Activated T-cell treated with anti-CD3 and anti-CD28 coated beads for 24 hours (primary cell): Measurements from ENCODE around the gene SPDYE17.
"Not testable (repeated sequence)": the region's sequence is repeated elsewhere in the genome, so short reads cannot be mapped to it uniquely, and the experiment has no call there.

Experiments used
- DNase-seq: peaks from one replicate; pipeline ENCODE4 v3.0.0-alpha.2; 2020; ENCODE audit warnings: low read depth

SPDYE17 gene, protein sequence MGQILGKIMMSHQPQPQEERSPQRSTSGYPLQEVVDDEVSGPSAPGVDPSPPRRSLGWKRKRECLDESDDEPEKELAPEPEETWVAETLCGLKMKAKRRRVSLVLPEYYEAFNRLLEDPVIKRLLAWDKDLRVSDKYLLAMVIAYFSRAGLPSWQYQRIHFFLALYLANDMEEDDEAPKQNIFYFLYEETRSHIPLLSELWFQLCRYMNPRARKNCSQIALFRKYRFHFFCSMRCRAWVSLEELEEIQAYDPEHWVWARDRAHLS

DNA sequence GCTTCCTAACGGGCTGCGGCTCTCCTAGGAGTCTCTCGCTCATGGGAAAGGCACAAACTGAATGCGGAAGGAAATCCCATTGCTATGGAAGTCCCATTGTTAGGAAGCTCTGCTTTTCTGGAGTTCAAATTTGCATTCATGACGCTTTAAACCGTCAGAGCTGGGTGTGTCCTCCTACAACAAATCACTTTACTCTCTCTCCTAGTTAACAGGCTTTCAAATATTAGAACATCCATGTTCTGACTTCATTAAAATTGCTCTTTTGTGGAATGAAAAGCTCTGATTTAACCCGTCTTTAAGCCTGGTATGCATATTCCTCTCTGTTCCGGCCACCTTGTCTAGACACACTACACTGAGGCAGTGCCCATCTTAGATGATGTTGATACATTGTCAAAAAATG is at the start of gene SPDYE17:
TSS of gene SPDYE17 (minus strand) at position 101 of the 400 bp plus-strand sequence. CDS start 1,791 bp downstream, outside the sequence.
- not testable (repeated sequence) for DNase-seq

DNA sequence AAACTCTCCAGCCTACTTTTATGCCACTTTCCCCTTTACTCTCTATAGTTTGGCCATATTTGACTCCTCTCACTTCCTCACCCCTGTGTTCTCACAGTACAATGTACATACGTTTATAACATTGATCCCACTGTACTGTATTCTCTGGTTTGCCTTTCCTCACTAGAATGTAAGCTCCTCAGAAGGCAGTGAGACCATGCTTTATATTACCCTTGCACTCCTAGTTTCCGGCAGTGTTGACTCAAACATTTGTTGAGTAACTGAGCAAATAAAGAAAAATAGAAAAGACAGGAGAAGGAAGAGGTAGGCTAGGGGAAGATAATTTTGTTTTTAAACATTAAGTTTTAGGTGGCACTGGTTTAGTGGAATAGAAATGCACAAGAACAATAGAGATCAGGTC is 48.1 kb upstream of the SPDYE17 start:
- DNase-seq = not testable (repeated sequence)

DNA sequence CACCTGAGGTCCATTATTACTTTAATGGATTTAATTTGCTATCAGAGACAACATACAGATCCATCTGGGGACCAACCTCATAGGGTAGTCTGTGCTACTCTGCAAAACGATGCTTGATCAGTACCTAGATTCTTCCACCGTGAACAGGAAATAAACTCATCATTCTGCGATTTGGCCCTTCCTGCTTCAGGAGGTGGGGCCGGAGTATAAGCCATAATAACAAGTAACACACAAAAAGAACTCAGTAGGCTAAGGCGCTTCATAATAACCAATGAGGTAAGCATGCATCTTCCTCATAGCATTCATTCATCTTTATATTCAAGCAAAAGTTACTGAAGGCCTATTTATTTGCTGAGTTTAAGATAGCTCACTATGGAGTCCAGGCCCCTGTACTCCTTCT is 47.5 kb upstream of the SPDYE17 start:
- DNase-seq = not testable (repeated sequence)

DNA sequence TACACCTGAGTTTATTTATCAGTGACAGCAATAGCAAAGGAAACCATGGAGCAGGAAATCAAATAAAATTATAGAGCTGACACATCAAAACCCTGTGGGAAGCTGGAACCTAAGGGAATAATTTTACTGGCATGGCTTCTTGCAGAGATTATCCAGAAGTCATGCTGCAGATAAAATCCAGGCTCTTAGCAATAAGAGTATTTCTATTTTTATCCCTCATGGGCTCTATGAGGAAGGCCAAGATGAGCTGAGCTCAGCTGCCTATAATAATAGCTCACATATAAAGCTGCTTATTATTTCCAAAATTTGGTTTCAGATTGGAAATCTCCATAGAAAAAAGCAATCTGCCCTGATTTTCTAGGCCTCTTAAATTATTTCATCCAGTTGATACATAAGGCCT is 47.0 kb upstream of the SPDYE17 start:
- DNase-seq = not testable (repeated sequence)

DNA sequence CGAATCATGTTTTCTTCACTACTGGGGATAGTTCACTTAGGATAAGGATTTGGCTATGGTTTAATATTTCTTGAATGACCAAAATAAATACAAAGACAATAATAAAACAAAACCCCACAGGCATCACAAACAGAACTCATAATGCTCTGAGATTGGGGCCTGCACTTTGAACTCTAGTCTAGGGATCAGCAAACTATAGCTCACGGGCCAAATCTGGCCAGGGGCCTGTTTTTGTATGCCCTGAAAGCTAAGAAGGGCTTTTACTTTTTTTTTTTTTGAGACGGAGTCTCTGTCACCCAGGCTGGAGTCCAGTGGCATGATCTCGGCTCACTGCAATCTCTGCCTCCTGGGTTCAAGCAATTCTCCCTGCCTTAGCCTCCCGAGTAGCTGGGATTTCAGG is 44.9 kb upstream of the SPDYE17 start:
- not testable (repeated sequence) for DNase-seq

DNA sequence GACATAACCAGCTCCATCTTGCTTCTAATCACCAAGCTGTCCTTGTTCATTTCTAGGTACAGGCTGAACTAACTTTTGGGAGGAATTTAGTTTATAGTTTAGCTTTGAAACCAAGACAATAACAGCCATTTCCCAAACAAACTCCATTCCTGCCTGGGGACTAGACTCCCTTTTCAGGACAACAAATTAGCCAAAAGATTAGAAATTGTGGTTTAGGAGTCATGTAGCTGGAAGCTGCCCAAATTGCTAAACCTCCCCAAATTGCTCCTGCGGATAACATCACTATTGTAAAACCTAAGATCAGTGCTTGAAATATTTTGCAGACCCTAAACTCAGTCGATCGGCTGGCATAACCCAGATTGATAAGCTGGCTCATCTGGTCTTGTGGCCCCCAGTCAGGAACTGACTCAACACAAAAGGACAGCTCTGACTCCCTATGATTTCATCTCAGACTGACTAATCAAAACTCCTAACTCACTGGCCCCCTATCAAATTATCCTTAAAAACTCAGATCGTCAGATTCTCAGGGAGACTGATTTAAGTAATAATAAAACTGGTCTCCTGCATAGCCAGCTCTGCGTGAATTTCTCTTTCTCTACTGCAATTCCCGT is 42.7 kb upstream of the SPDYE17 start:
- DNase-seq = not testable (repeated sequence)

DNA sequence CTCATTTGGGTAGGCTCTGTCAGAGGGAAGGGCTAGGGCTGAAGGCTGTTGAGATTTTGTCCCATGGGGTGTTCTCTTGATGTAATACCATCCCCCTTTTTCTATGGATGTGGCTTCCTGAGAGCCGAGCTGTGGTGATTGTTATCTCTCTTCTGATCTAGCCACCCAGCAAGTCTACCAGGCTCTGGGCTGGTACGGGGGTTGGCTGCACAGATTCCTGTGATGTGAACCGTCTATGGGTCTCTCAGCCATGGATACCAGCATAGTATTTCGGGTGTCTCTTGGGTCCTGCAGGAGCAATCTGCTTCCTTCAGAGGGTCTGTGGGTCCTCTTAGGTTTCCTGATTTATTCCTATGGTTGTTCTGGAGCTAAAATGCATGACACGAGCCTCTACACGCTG is 38.9 kb upstream of the SPDYE17 start:
- DNase-seq = not testable (repeated sequence)

DNA sequence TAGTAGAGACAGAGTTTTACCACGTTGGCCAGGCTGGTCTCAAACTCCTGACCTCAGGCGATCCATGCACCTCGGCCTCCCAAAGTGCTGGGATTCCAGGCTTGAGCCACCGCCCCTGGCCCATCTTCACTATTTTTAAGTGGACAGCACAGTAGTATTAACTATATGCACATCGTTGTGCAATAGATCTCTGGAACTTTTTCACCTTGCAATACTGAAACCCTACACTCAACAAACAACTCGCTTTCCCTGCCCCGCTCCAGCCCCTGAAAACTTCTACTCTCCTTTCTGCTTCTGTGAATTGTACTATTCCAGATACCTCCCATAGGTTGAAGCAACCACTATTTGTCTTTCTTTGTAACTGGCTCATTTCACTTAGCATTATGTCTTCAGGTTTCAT is 33.7 kb upstream of the SPDYE17 start:
- not testable (repeated sequence) for DNase-seq

DNA sequence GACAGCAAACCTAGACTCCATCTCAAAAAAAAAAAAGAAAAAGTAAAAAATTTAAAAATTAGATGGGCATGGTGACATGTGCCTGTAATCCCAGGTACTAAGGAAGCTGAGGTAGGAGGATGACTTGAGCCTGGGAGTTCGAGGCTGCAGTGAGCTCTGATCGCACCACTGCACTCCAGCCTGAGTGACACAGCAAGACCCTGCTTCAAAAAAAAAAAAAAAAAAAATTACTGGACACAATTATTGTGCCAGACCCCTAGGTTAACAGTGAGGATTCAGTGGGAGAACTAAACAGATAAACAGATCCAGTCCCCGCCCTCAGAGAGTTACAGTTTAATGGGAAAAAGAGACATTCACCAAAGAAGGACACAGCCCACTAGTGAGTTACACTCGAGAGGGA is 31.6 kb upstream of the SPDYE17 start:
- DNase-seq = not testable (repeated sequence)

DNA sequence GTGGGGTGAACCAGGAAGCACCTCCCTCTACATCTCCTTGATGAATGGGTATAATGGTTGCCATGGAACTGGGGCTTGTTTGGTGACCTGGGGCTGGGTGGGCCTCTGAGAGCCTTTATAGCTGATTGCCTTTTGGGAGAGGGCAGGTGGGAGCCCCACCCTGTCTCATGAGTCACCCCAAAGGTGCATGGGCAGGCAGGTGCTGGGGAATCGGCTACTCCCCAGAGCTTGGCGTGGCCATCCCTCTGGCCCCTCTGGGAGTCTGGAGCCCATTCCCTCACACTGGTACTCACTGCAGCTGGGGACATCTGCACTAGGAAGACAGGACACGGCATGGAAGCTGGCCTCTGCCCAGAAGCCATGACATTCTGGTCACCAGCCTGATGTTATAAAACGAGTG is 30.4 kb upstream of the SPDYE17 start, which contains the start of gene SPDYE18:
TSS of gene SPDYE18 (minus strand) at position 2 of the 400 bp plus-strand sequence. CDS start 2,046 bp downstream, outside the sequence.
- DNase-seq = not testable (repeated sequence)

DNA sequence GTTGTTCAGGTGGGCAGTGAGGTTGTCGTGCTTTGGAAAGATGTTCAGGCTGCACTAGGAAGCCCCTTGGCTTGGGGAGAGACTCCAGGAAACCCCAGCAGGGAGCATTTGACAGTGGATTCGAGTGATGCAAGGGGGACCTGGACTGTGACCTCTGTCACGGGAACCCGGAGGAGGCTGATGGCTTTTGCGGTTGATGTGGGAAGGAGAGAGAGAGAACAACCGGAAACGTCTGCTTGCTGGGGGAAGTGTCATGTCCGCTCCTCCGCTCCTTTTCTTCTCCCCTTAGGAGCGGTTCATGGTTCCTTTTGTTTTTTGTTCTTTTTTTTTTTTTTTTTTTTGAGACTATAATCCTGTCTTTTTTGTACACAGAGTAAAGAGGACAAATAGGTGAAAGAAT is 5.8 kb downstream of the SPDYE17 start:
- DNase-seq = not testable (repeated sequence)

DNA sequence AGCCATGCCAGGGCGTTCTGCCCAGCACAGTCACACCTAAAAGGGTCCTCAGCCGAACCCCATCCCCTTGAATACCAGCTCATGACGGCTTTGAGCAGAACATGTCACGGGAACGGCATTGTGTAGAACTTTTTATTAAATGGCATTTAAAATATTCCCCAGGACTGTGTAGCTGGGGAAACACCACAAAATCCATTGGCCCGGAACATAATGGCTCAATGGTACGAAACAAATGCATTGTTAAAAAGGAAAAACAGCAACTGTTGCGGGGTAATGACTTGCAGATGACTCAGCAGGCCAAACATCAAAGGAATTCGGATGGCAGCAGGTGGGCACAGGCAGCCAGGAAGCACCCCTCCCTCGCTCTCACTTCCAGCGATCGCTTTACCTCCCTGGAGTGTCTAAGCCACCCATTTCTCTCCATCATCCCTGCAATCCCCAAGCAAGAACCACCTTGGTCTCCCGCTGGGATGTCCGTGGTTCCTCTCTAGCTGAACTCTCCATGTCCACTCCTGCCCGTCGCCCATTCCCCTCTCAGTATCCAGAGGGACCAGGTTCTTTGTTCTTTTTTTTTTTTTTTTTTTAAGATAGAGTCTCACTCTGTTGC is 22.0 kb downstream of the SPDYE17 start:
- DNase-seq = not testable (repeated sequence)

DNA sequence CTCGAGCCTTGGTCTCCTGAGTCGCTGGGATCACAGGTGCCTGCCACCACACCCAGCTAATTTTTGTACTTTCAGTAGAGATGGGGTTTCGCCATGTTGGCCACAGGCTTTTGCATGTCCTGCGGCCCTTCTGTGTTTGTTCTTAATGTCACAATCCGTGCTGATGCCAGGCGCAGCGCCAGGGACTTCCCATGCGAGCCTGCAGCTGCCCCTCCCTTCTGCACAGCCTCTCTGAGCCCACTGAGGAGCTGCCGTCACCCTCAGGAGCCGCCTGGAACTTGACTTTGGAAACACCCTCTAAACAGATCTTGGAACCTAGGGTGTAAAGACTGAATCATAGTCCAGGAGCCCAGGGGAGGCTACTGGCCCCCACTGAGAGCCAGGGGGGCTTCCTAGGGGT is 24.2 kb downstream of the SPDYE17 start:
- DNase-seq = not testable (repeated sequence)

DNA sequence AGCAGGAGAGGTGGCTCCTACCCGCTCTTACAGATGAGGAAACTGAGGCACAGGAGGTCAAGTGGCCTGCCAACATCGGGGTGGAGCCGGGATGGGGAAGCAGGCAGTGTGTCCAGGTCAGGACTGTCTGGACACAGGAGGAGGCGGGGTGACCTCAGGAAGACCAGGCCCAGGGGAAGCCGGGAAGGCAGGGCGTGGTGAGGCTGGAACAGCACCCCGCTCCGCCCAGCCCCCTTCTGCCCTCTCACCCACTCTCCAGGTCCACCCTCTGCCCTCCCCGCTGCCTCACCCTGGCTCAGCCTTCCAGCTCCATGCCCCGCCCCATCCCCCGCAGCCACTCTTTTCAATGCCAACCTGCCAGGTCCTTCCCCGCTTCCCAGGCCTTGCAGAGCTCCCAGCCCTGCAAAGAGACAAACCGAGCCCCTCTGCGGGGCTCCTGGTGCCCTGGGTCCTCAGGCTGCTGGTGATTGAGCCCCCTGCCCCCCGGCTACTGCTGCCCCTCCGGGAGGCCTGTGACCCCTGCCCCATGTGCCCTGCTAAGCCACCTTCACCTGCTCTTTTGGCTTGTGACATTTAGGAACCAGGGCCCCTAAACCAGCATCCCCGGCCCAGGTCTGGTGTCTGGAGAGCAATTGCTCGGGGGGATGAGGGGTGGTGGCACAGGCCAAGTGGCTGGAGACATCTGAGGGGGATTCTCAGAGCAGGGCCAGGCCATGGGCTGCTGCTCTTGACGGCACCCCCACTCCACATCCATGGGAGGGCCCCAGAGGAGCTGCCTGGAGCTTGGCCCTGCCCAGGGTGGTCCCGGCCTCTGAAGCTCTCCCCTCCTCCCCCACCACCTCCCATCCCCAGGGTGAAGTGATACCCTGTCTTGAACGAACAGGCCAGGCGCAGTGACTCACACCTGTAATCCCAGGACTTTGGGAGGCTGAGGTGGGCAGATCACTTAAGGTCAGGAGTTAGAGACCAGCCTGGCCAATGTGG is 25.7 kb downstream of the SPDYE17 start:
- not testable (repeated sequence) for DNase-seq

DNA sequence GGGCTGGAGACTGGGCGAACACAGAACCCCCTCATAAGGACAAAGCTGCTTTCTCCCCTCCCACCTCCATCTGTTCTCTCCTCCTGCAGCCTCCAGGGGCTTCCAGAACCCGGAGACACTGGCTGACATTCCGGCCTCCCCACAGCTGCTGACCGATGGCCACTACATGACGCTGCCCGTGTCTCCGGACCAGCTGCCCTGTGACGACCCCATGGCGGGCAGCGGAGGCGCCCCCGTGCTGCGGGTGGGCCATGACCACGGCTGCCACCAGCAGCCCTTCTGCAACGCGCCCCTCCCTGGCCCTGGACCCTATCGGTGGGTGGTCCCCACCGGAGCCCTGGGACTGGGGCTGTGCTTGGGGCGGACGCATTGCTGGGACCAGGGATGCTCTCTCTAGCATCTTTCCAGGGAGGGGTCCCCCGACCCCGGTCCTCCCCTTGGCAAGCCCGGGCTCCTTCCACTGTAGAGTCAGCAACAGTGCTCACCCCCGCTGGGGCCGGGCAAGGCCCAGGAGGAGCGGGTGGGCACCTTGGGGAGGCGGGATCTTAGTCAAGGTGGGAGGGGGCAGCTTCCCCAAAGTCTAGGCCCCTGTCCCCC is 26.6 kb downstream of the SPDYE17 start:
- not testable (repeated sequence) for DNase-seq

DNA sequence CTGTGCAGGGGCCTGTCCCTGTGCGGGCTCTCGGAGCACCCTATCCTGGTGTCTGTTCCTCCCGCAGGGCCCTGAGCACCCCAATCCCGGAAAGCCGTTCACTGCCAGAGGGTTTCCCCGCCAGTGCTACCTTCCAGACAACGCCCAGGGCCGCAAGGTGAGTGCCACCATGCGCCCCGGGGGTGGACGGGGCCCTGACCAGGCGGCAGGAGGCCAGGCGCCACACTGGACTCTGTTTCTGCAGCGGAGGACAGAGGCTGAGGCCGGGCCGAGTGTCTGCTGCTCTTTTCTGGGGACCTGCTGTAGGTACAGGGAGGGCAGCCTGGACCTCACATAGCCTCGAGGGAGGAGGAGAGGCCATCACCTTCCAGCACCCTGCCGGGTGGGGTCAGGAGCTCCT is 28.0 kb downstream of the SPDYE17 start:
- not testable (repeated sequence) for DNase-seq

DNA sequence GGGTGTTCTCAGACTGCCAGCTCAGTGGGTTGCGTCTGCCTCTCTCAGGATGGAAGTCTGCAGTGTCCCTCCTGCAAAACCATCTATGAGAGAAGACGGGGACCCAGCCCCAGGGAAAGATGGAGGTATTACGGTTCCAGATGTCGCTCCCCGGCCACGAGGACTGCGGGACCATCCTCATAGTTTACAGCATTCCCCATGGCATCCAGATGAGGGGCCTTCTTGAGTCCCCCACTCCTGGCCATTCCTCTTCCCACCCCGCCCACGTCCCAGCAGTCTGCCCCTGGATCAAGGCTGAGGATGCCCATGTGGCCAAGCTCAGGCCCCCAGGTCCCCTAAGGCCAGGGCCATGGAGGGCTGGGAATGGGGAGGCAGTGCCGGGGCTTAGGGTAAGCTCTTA is 28.9 kb downstream of the SPDYE17 start:
- DNase-seq = not testable (repeated sequence)

DNA sequence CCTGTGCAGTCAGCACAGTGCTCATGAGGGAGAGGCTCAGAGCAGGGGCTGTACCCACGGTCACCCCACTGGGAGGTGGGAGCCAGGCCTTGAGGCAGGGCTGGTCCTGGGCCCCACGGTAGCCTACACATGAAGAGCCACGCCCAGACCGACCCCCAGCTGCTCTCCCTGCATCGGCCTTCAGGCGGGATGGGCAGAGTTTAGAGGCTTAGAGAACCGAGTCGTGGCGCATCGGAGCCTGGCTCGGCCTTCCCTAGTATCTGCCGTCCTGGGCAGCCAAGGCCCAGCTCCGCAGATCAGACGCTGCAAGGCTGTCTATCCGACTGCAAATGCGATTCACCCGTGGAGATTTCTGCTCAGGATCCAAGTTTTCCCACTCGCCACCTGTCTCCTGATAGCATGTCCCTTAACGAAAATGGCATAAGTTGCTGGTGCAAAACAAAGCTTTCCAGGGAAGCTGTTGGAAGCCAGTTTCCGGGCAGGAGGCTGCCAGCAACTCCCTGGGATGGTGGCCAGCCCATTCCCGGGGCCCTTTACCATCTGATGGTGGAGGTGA is 29.4 kb downstream of the SPDYE17 start:
- not testable (repeated sequence) for DNase-seq

DNA sequence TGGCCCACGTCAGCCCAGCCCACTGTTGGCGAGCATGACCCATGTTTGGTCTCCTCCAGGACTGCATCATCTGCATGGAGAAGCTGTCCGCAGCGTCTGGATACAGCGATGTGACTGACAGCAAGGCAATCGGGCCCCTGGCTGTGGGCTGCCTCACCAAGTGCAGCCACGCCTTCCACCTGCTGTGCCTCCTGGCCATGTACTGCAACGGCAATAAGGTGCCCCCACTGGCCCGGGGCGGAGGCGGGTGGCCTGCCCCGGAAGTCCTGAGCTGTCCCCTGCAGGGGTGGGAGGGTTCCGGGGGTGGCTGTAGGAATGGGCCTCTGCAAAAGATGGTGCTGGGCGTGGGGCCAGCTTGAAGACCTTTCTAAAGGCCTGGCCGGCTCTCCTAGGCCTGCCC is 30.1 kb downstream of the SPDYE17 start:
- DNase-seq = not testable (repeated sequence)

DNA sequence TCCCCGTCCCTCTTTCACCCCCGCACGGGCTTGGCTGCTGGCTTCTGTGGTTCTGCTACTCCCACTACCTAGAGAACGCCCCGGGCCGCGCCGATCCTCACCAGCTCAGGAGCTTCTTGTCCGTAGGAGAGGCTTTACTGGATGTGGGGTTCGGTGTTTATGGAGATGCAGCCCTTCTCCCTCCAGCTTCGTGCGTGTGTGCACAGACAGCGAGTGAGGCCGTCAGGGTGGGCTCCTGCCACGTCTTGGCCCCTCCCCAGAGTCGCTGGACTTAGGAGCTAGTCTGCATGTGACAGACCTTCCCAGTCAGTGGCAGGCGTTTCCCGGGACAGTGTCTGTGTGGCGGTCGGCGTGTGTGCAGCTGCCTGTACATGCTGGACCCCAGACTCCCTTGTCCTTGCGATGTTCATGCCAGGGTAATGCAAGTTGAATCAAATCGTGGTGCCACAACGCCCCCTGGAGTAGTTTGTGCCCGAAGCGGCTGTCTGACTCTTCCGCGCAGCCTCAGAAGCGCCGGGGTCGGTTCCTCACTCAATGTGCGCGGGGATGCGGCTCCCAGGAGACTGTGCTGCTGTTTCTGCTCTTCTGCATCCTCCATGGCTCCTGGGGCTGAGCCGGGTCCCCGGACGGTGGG is 32.6 kb downstream of the SPDYE17 start:
- DNase-seq = not testable (repeated sequence)
